Effector memory CD4-positive, alpha-beta T cell (primary cell): ENCODE results near the gene EME1.
"Not testable (repeated sequence)": the region's sequence is repeated elsewhere in the genome, so short reads cannot be mapped to it uniquely, and the experiment has no call there.

Experiments used
- DNase-seq, 3 donors: peaks; one replicate each; pipeline ENCODE4 v3.0.0-alpha.2; 2020
- H3K27ac ChIP-seq: 2 replicates; pipeline ENCODE4 v1.7.0; 2013; ENCODE audit warnings: mild to moderate bottlenecking, low read length, moderate library complexity; ENCODE audit not compliant: insufficient read depth, poor library complexity, severe bottlenecking
- H3K27me3 ChIP-seq: replicated peaks from 2 replicates; pipeline ENCODE4 v1.7.0; 2013; ENCODE audit warnings: mild to moderate bottlenecking, low read length; ENCODE audit not compliant: insufficient read depth, control insufficient read depth, poor library complexity, severe bottlenecking
- H3K36me3 ChIP-seq: 2 replicates; pipeline ENCODE4 v1.7.0; 2013; ENCODE audit warnings: mild to moderate bottlenecking, low read length, moderate library complexity; ENCODE audit not compliant: control insufficient read depth, insufficient read depth
- H3K4me1 ChIP-seq: 2 replicates; pipeline ENCODE4 v1.7.0; 2013; ENCODE audit warnings: low read length, mild to moderate bottlenecking; ENCODE audit not compliant: control insufficient read depth, insufficient read depth, poor library complexity, severe bottlenecking
- H3K4me3 ChIP-seq: 2 replicates; pipeline ENCODE4 v1.7.0; 2013; ENCODE audit warnings: low read length, low read depth, mild to moderate bottlenecking; ENCODE audit not compliant: insufficient read depth, poor library complexity, severe bottlenecking
- H3K9me3 ChIP-seq: 2 replicates; pipeline ENCODE4 v1.7.0; 2013; ENCODE audit warnings: mild to moderate bottlenecking, low read length, moderate library complexity; ENCODE audit not compliant: control insufficient read depth

The EME1 gene

DNA sequence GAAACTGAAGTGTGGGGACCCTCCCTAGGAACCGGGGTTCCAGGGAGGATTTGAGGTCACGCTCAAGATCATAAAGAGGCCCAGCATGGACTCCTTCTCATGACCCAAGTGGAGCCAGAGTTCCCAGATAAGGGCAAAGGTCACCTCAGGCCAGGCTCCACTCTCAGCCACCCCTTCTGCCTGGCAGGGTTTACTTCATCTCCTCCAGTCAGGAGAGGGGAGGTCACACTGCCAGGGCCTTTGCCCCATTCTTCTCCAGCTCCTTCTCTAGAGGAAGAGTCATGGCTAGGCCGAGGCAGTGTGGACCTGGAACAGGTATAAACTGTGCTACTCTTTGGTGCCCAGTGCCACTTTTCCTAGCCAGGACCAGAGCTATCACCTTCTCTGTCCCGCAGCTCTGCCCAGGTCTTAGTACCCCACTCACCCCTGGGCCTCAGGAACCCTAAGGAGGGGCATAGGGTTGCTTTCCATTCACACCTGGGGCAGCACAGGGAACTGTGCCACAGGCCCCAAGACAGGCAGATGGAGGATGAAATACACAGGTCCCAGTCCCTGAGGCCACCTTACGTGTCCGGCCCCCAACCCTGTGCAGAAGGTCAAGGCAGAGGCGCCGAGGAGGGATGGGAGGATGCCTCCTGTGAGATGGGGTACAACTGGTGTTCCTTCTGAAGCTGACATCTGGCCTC, 52.1 kb downstream of the EME1 start:
- Histone ChIP-seq H3K36me3 (no peaks in the 10 kb centered on the region), H3K27me3 (no peaks in the 10 kb centered on the region), H3K27ac (peak overlapping the region; percentile 57), H3K4me1 (peaks cover 25% of the 10 kb centered on the region), H3K9me3 (no peaks in the 10 kb centered on the region), H3K4me3 (peak overlapping the region; percentile 72)
- DNase-seq, result no peak

DNA sequence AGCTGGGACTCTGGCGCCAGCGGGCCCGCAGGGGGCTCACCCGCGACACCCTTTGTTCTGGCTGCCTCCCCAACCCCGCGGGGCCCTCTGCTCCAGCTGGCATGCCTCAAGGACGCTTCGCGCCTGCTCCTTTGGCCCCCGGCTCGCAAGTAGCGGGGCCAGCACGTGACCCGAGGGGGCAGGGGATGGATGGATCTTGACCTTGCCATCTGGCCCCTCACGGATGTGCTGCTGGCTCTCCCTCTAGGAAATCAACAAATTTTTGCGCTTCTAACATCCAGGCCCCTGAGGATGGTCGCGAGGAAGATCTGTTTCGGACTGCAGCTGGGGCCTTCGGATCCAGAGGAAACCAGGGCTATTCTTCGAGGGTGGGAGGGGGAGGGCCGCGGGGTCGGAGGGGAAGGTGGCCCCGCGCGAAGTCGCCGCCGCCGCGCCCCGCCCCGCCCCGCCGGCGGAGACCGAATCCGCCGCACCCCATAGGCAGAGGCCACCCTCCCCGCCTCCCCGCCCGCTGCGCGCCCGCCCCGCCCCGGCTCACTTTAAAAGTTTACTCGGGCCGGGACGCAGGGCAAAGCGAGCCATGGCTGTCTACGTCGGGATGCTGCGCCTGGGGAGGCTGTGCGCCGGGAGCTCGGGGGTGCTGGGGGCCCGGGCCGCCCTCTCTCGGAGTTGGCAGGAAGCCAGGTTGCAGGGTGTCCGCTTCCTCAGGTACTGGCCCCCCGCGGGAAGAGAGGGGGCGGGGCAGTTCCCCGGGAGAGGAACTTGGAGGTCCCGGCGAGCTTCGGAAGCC, 52.8 kb downstream of the EME1 start, which contains the start of gene ACSF2:
TSS of gene ACSF2 (plus strand) at position 537 of the 790 bp plus-strand sequence. CDS start at position 581, 44 bp downstream.
- Histone ChIP-seq H3K27me3 (no peaks in the 10 kb centered on the region), H3K4me1 (peaks cover 24% of the 10 kb centered on the region), H3K9me3 (no peaks in the 10 kb centered on the region), H3K4me3 (peak within 1 kb of the TSS; percentile 72), H3K36me3 (no peaks in the 10 kb centered on the region), H3K27ac (peak within 1 kb of the TSS; percentile 57)
- peak; percentile 51 to 66 (median 64) for DNase-seq

DNA sequence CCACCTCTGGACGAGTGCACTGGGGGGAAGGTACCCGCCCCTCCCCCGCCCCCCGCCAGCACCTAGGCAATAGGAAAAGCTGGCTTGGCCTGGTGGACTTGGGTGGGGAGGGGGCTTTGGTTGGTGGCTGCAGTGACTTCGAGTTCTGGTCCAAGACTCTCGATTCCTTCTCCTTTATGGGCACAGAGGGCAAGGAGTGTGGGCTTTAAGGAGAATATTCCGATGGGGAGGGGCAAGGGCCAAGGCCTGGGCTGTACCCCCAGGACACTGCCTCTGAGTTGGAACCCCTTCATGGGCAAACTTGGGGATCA, 53.4 kb downstream of the EME1 start:
- peak overlapping the region; percentile 57 for H3K27ac ChIP-seq

GRCh38 chr17:50426814-50427787, 54.1 kb downstream of the EME1 start:
- Histone ChIP-seq H3K4me1 (peaks cover 19% of the 10 kb centered on the region), H3K36me3 (no peaks in the 10 kb centered on the region), H3K9me3 (no peaks in the 10 kb centered on the region), H3K27me3 (no peaks in the 10 kb centered on the region), H3K27ac (peak overlapping the region; percentile 57), H3K4me3 (peak overlapping the region; percentile 72)
- DNase-seq, result no peak

More for the DNA sequence above, 53.4 kb downstream of the EME1 start:
- Histone ChIP-seq H3K9me3 (no peaks in the 10 kb centered on the region), H3K27me3 (no peaks in the 10 kb centered on the region), H3K4me3 (peak overlapping the region; percentile 72), H3K36me3 (no peaks in the 10 kb centered on the region), H3K4me1 (peaks cover 19% of the 10 kb centered on the region)
- no peak for DNase-seq

DNA sequence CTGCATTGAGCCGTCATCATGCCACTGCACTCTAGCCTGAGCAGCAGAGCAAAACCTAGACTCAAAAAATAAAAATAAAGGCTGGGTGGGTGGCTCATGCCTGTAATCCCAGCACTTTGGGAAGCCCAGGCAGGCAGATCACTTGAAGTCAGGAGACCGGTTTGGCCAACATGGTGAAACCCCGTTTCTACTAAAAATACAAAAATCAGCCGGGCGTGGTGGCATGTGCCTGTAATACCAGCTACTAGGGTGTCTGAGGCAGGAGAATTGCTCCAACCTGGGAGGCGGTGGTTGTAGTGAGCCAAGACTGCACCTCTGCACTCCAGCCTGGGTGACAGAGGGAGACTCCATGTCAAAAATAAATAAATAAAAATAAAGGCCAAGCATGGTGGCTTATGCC, 55.1 kb downstream of the EME1 start:
- H3K9me3 ChIP-seq, H3K36me3 ChIP-seq, H3K27ac ChIP-seq, H3K27me3 ChIP-seq, DNase-seq, H3K4me3 ChIP-seq: not testable (repeated sequence)
- H3K4me1 ChIP-seq, result peaks cover 19% of the 10 kb centered on the region

DNA sequence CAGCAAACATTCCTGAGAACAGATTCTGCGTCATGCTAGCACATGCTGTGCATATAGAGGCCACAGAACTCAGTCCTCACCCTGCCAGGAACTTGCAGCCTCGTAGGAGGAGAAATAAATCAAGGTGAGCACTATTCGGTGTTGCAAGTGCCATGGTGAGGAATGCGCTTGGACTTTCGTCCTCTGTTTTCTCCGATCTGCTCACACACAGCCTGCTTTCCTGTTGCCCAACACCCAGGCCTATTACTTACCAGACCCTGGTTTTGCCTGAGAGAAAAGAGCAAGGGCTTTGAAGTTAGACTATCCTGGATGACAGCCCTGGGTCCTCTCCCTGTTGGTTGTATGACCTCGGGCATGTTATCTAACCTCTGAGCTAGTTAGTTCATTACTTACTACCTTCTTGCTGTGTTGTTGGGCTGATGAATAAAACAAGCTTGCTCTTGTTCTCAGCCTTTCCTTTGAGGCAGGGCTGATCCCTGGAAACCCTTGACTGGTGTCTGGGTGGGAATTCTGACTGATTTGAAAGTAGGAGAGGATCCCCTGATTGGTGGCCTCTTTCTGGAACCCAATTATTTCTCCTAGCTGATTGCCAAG, 55.9 kb downstream of the EME1 start:
- H3K36me3 ChIP-seq, result no peaks in the 10 kb centered on the region
- H3K4me3 ChIP-seq, result no peak overlapping the region
- no peak overlapping the region for H3K27ac ChIP-seq
- H3K9me3 ChIP-seq, result no peaks in the 10 kb centered on the region
- no peaks in the 10 kb centered on the region for H3K27me3 ChIP-seq
- peaks cover 19% of the 10 kb centered on the region for H3K4me1 ChIP-seq
- no peak for DNase-seq

GRCh38 chr17:50429793-50430192, 56.8 kb downstream of the EME1 start:
- H3K36me3 ChIP-seq, result no peaks in the 10 kb centered on the region
- no peaks in the 10 kb centered on the region for H3K9me3 ChIP-seq
- H3K27ac ChIP-seq, result no peak overlapping the region
- H3K4me3 ChIP-seq, result no peak overlapping the region
- peaks cover 19% of the 10 kb centered on the region for H3K4me1 ChIP-seq
- no peak for DNase-seq
- no peaks in the 10 kb centered on the region for H3K27me3 ChIP-seq
